ENCODE results near the gene SLC12A3. TPM values are rescaled to one million over a fixed set of nuclear protein-coding genes. Genes with fewer than 3 reads are reported as not detected.
A peak's percentile ranks its signal among the peaks of the same experiment; 100 is the strongest.
"Not testable (repeated sequence)": the region's sequence is repeated elsewhere in the genome, so short reads cannot be mapped to it uniquely, and the experiment has no call there.

The SLC12A3 gene
- polyA plus RNA-seq, 10 donors: 0.05 to 0.11 (median 0.10) TPM; not detected in 7

GRCh38 chr16:56916571-56917403, 51.8 kb downstream of the SLC12A3 start:
- no peak for DNase-seq

- no peak for DNase-seq
Observed at GRCh38 chr16:56918467-56919012, 53.5 kb downstream of the SLC12A3 start.

GRCh38 chr16:56919099-56919800, 54.2 kb downstream of the SLC12A3 start:
- DNase-seq: no peak

- DNase-seq: no peak
Observed at GRCh38 chr16:56921571-56921970, 56.6 kb downstream of the SLC12A3 start.

- no peak for DNase-seq
Observed at GRCh38 chr16:56923481-56924091, 58.6 kb downstream of the SLC12A3 start.

- DNase-seq: no peak
Observed at GRCh38 chr16:56927471-56927870, 62.5 kb downstream of the SLC12A3 start.

GRCh38 chr16:56929639-56930038, 64.6 kb downstream of the SLC12A3 start:
- DNase-seq: no peak

GRCh38 chr16:56930486-56931270, 65.7 kb downstream of the SLC12A3 start:
- peak in 1 of 3 donors; percentile 40 for DNase-seq

- DNase-seq: peak in 2 of 3 donors; percentile 42 to 82
Observed at GRCh38 chr16:56931271-56931891, 66.4 kb downstream of the SLC12A3 start.

- peak; percentile 98 to 99 (median 99) for DNase-seq
Observed at GRCh38 chr16:56931892-56932720, 67.1 kb downstream of the SLC12A3 start, which contains the start of gene HERPUD1. Gene HERPUD1 (plus strand): TSS chr16:56932142. CDS start chr16:56932245, 103 bp downstream.

GRCh38 chr16:56932721-56933619, 68.0 kb downstream of the SLC12A3 start:
- DNase-seq: peak in 2 of 3 donors; percentile 73 to 87

GRCh38 chr16:56933828-56934598, 69.0 kb downstream of the SLC12A3 start:
- no peak for DNase-seq

- not testable (repeated sequence) for DNase-seq
Observed at GRCh38 chr16:56934599-56935145, 69.7 kb downstream of the SLC12A3 start.

- no peak for DNase-seq
Observed at GRCh38 chr16:56935201-56935600, 70.2 kb downstream of the SLC12A3 start.

- DNase-seq: no peak
Observed at GRCh38 chr16:56936491-56936890, 71.5 kb downstream of the SLC12A3 start.

- DNase-seq: no peak
Observed at GRCh38 chr16:56936950-56937349, 71.9 kb downstream of the SLC12A3 start.

- no peak for DNase-seq
Observed at GRCh38 chr16:56938664-56939513, 73.9 kb downstream of the SLC12A3 start.
